Upper lobe of right lung (tissue), 1 donor: ENCODE measurements around the gene ARMH1. TPM values are rescaled to one million over a fixed set of nuclear protein-coding genes. Genes with fewer than 3 reads are reported as not detected.
"Not testable (repeated sequence)": the region's sequence is repeated elsewhere in the genome, so short reads cannot be mapped to it uniquely, and the experiment has no call there.

Experiments
- ATAC-seq: fragments of 200-7000 bp; cut with Tn5 transposase; one replicate; pipeline ENCODE4 v1.9.1; 2020; ENCODE audit warnings: mild to moderate bottlenecking, moderate library complexity
- DNase-seq: peaks from one replicate; pipeline ENCODE4 v3.0.0-alpha.2; 2020
- H3K27ac ChIP-seq: fragments of 200-600 bp; one replicate; pipeline ENCODE4 v1.8.0; 2022
- H3K27me3 ChIP-seq: fragments of 200-600 bp; one replicate; pipeline ENCODE4 v1.8.0; 2022; ENCODE audit warnings: mild to moderate bottlenecking
- H3K36me3 ChIP-seq: fragments of 200-600 bp; one replicate; pipeline ENCODE4 v1.8.0; 2022
- H3K4me1 ChIP-seq: fragments of 200-600 bp; one replicate; pipeline ENCODE4 v1.8.0; 2022
- H3K4me3 ChIP-seq: fragments of 200-600 bp; one replicate; pipeline ENCODE4 v1.8.0; 2022; ENCODE audit warnings: mild to moderate bottlenecking
- H3K9me3 ChIP-seq: fragments of 200-600 bp; one replicate; pipeline ENCODE4 v1.8.0; 2022
- CTCF ChIP-seq: fragments of 200-600 bp; IDR thresholded peaks from one replicate; pipeline ENCODE4 v1.8.0; 2022; ENCODE audit warnings: antibody characterized with exemption
- intact Hi-C: fragments of 100-400 bp; cut with DNase I; formaldehyde crosslinking; loops from one replicate; pipeline ENCODE4 v1.11.0; 2022
- total RNA-seq: library from RNA; stranded (reverse); fragmentation: NEBNext Ultra II Directional; extraction: Animal tissue kit (Norgen Biotek cat#: 25700); gene quantifications from one replicate; pipeline ENCODE4 v1.2.1, GENCODE V29; 2021
- donor health status: DM: no; HTN: yes; CAD: no; lungs with severe emphysema.

Gene ARMH1
- total RNA-seq, 1 donor from 2014 or later = 5.9 TPM

- no peak overlapping the region for H3K27ac ChIP-seq
- DNase-seq = no peak
- H3K4me1 ChIP-seq = no peaks in the 10 kb centered on the region
- H3K36me3 ChIP-seq = no peaks in the 10 kb centered on the region
- no peak for ATAC-seq
- no peaks in the 10 kb centered on the region for H3K27me3 ChIP-seq
- no peak overlapping the region for H3K4me3 ChIP-seq
- intact Hi-C loops = no loop called here
- no peak for TF ChIP-seq CTCF
- no peaks in the 10 kb centered on the region for H3K9me3 ChIP-seq
Observed at GRCh38 chr1:44735992-44736391, 61.5 kb downstream of the ARMH1 start.

GRCh38 chr1:44738953-44739306, 64.4 kb downstream of the ARMH1 start:
- intact Hi-C loops, DNase-seq, ATAC-seq, H3K36me3 ChIP-seq, H3K9me3 ChIP-seq, H3K4me1 ChIP-seq, H3K27me3 ChIP-seq: not testable (repeated sequence)
- Histone ChIP-seq H3K27ac (peak overlapping the region; percentile 89), H3K4me3 (peak overlapping the region; percentile 64)

GRCh38 chr1:44739307-44740178, 65.0 kb downstream of the ARMH1 start, which contains the start of gene KIF2C:
KIF2C (plus strand) TSS chr1:44739837; CDS start chr1:44739933, 96 bp downstream.
- Histone ChIP-seq H3K4me3 (peak within 1 kb of the TSS; percentile 64), H3K27me3 (no peaks in the 10 kb centered on the region), H3K36me3 (no peaks in the 10 kb centered on the region), H3K27ac (peak within 1 kb of the TSS; percentile 89), H3K9me3 (no peaks in the 10 kb centered on the region), H3K4me1 (no peaks in the 10 kb centered on the region)
- intact Hi-C loops = no loop called here
- ATAC-seq = peak; percentile 100
- DNase-seq = peak; percentile 99
- TF ChIP-seq CTCF = peak; percentile 18

DNA sequence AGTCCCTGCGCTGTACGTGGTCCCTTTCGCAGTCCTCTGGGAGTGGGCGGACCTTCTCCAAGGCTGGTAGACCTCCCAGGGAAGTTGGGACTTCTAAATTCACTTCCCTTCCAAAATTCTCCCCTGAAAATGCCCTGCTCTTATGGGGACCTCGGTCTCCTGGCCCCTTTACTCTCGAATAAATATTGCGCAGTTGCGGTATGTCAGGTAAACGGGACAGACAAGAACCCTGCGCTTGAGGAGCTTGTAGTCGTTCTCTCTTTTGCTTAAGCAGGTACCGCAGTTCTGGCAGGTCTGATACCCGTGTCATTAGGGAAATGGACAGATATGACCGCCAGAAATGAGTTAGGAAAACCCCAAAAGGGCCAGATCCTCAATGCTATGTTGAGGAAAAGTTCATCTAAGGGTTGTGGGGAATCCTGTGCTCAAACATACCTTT, 65.7 kb downstream of the ARMH1 start:
- no peak overlapping the region for H3K27ac ChIP-seq
- no peaks in the 10 kb centered on the region for H3K9me3 ChIP-seq
- H3K36me3 ChIP-seq = no peaks in the 10 kb centered on the region
- ATAC-seq (no peak), DNase-seq (no peak)
- intact Hi-C loops = no loop called here
- no peaks in the 10 kb centered on the region for H3K4me1 ChIP-seq
- peak overlapping the region; percentile 64 for H3K4me3 ChIP-seq
- no peaks in the 10 kb centered on the region for H3K27me3 ChIP-seq
- no peak for TF ChIP-seq CTCF

DNA sequence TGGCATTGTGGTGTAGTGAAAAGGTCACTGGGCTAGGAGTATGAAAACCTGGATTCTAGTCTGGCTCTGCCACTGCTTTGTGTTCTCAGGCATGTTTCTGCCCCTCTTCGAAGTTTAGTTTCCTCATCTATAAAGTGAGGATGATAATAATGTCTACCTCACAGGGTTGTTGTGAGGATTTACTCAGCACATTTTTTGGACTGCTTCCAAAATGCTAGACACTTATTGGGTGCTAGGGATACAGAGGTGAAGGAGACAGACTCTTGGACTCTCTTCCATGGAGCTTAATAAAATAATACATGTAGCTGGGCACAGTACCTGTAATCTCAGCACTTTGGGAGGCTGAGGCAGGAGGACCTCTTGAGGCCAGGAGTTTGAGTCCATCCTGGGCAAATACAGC, 68.7 kb downstream of the ARMH1 start:
- Histone ChIP-seq H3K4me3 (no peak overlapping the region), H3K9me3 (no peaks in the 10 kb centered on the region), H3K27ac (no peak overlapping the region), H3K27me3 (no peaks in the 10 kb centered on the region), H3K4me1 (no peaks in the 10 kb centered on the region), H3K36me3 (no peaks in the 10 kb centered on the region)
- DNase-seq (no peak), ATAC-seq (no peak)
- intact Hi-C loops = no loop called here
- no peak for TF ChIP-seq CTCF

DNA sequence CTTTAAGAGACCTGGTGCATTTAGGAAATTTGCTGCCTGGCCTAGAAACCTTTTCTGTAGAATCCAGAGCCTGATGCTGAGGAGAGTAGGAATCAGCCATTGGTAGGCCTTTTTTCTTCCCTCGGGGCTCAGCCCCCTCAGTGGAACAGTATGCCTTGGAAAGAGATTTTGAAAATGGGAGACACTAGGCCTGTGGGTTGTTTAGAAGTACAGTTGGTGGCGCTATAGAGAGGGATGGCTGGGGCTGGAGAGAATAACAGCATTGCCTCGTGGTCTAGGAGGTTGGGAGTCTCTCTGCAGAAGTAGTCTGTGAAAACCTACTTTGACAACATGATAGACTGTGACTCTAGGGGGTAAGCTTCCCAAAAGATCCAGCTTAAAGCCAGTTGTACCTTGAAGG, 73.4 kb downstream of the ARMH1 start:
- Histone ChIP-seq H3K27me3 (no peaks in the 10 kb centered on the region), H3K27ac (no peak overlapping the region), H3K36me3 (no peaks in the 10 kb centered on the region), H3K4me1 (no peaks in the 10 kb centered on the region), H3K4me3 (no peak overlapping the region), H3K9me3 (no peaks in the 10 kb centered on the region)
- ATAC-seq (no peak), DNase-seq (no peak)
- TF ChIP-seq CTCF = no peak
- intact Hi-C loops = no loop called here
